ENCODE data around the gene RNASE13. TPM values are rescaled to one million over a fixed set of nuclear protein-coding genes. Genes with fewer than 3 reads are reported as not detected.

RNASE13 gene
- total and polyA plus RNA-seq, 2 experiments from 2014 or later, result not detected

- Histone ChIP-seq H2AFZ (no peak overlapping the region), H3F3A (ENCODE audit: insufficient read depth) (no peaks in the 10 kb centered on the region), H3K9ac (no peak overlapping the region), H4K20me1 (ENCODE audit: insufficient read depth) (no peaks in the 10 kb centered on the region), H3K79me2 (ENCODE audit: insufficient read depth) (no peaks in the 10 kb centered on the region), H3K27ac (no peak overlapping the region), H3K4me3 (no peak overlapping the region), H3K27me3 (replicated peaks; ENCODE audit: insufficient read depth) (no peaks in the 10 kb centered on the region; the same call in 1 of the 2 replicates), H3K9me2 (ENCODE audit: insufficient read depth) (no peaks in the 10 kb centered on the region), H3K4me1 (ENCODE audit: insufficient read depth) (no peaks in the 10 kb centered on the region), H3K4me2 (ENCODE audit: unreplicated experiment) (no peak overlapping the region), H3K9me3 (ENCODE audit: low read depth) (no peaks in the 10 kb centered on the region), H3K36me3 (ENCODE audit: low read depth) (no peaks in the 10 kb centered on the region)
- WGBS, 2 experiments (ENCODE audit: low coverage in 1 of 2, low lambda C conversion rate in 2 of 2, missing lambda C conversion rate in 2 of 2), result 63 to 64% methylated on average over 5 of the region's 5 CpGs
- no peak for TF ChIP-seq EZH2 (IDR thresholded peaks at IDR 0.05; ENCODE audit: insufficient read depth, poor library complexity, severe bottlenecking)
- no peak for TF ChIP-seq EZH2phosphoT487 (IDR thresholded peaks at IDR 0.05; ENCODE audit: insufficient read depth, low read depth)
- in situ Hi-C loops (cut with MboI), result no loop called here
- no peak for DNase-seq
Observed at GRCh38 chr14:21032326-21033132, 2.1 kb downstream of the RNASE13 start.

GRCh38 chr14:21030531-21030930, 4.1 kb downstream of the RNASE13 start:
- no peaks in the 10 kb centered on the region for H3K9me3 ChIP-seq (ENCODE audit: low read depth)
- H3K4me3 ChIP-seq, result no peak overlapping the region
- H2AFZ ChIP-seq, result no peak overlapping the region
- no peaks in the 10 kb centered on the region for H3K9me2 ChIP-seq (ENCODE audit: insufficient read depth)
- no peaks in the 10 kb centered on the region for H3K36me3 ChIP-seq (ENCODE audit: low read depth)
- H3K9ac ChIP-seq, result no peak overlapping the region
- no peaks in the 10 kb centered on the region for H3K79me2 ChIP-seq (ENCODE audit: insufficient read depth)
- no peak for TF ChIP-seq EZH2 (IDR thresholded peaks at IDR 0.05; ENCODE audit: insufficient read depth, poor library complexity, severe bottlenecking)
- no peak for TF ChIP-seq EZH2phosphoT487 (IDR thresholded peaks at IDR 0.05; ENCODE audit: insufficient read depth, low read depth)
- H4K20me1 ChIP-seq (ENCODE audit: insufficient read depth), result no peaks in the 10 kb centered on the region
- in situ Hi-C loops (cut with MboI), result no loop called here
- H3K27me3 ChIP-seq (replicated peaks; ENCODE audit: insufficient read depth), result peaks cover 4% of the 10 kb centered on the region; the same call in 1 of the 2 replicates
- no peak overlapping the region for H3K4me2 ChIP-seq (ENCODE audit: unreplicated experiment)
- H3K4me1 ChIP-seq (ENCODE audit: insufficient read depth), result no peaks in the 10 kb centered on the region
- H3F3A ChIP-seq (ENCODE audit: insufficient read depth), result no peaks in the 10 kb centered on the region
- no peak overlapping the region for H3K27ac ChIP-seq
- WGBS, 2 experiments (ENCODE audit: low coverage in 1 of 2, low lambda C conversion rate in 2 of 2, missing lambda C conversion rate in 2 of 2), result 68 to 69% methylated on average over 12 of the region's 12 CpGs
- DNase-seq, result no peak

- Histone ChIP-seq H3K9me3 (ENCODE audit: low read depth) (no peaks in the 10 kb centered on the region), H3K27me3 (replicated peaks; ENCODE audit: insufficient read depth) (peaks cover 4% of the 10 kb centered on the region; the same call in 1 of the 2 replicates), H3F3A (ENCODE audit: insufficient read depth) (no peaks in the 10 kb centered on the region), H2AFZ (no peak within 1 kb of the TSS), H3K36me3 (ENCODE audit: low read depth) (no peaks in the 10 kb centered on the region), H4K20me1 (ENCODE audit: insufficient read depth) (no peaks in the 10 kb centered on the region), H3K27ac (no peak within 1 kb of the TSS), H3K4me3 (no peak within 1 kb of the TSS), H3K9me2 (ENCODE audit: insufficient read depth) (no peaks in the 10 kb centered on the region), H3K4me2 (ENCODE audit: unreplicated experiment) (no peak within 1 kb of the TSS), H3K4me1 (ENCODE audit: insufficient read depth) (no peaks in the 10 kb centered on the region), H3K9ac (no peak within 1 kb of the TSS), H3K79me2 (ENCODE audit: insufficient read depth) (no peaks in the 10 kb centered on the region)
- TF ChIP-seq EZH2phosphoT487 (IDR thresholded peaks at IDR 0.05; ENCODE audit: insufficient read depth, low read depth) (no peak), EZH2 (IDR thresholded peaks at IDR 0.05; ENCODE audit: insufficient read depth, poor library complexity, severe bottlenecking) (no peak)
- no peak for DNase-seq
- WGBS, 2 experiments (ENCODE audit: low coverage in 1 of 2, low lambda C conversion rate in 2 of 2, missing lambda C conversion rate in 2 of 2), result 61 to 75% methylated on average over 5 of the region's 5 CpGs
- in situ Hi-C loops (cut with MboI), result no loop called here
Observed at GRCh38 chr14:21029917-21030316, 4.7 kb downstream of the RNASE13 start, which contains the start of gene TPPP2. Gene TPPP2, plus strand, starts transcription at chr14:21030217. Its CDS starts 365 bp downstream, at chr14:21030582.

- H2AFZ ChIP-seq, result no peak overlapping the region
- 76 to 77% methylated on average over 3 of the region's 3 CpGs for WGBS, 2 experiments (ENCODE audit: low coverage in 1 of 2, low lambda C conversion rate in 2 of 2, missing lambda C conversion rate in 2 of 2)
- in situ Hi-C loops (cut with MboI), result no loop called here
- no peaks in the 10 kb centered on the region for H3K36me3 ChIP-seq (ENCODE audit: low read depth)
- no peak for DNase-seq
- H3K4me3 ChIP-seq, result no peak overlapping the region
- peaks cover 32% of the 10 kb centered on the region for H3K27me3 ChIP-seq (replicated peaks; ENCODE audit: insufficient read depth)
- H3K9me2 ChIP-seq (ENCODE audit: insufficient read depth), result no peaks in the 10 kb centered on the region
- H3K79me2 ChIP-seq (ENCODE audit: insufficient read depth), result no peaks in the 10 kb centered on the region
- H3K9me3 ChIP-seq (ENCODE audit: low read depth), result no peaks in the 10 kb centered on the region
- no peaks in the 10 kb centered on the region for H3F3A ChIP-seq (ENCODE audit: insufficient read depth)
- H3K4me2 ChIP-seq (ENCODE audit: unreplicated experiment), result no peak overlapping the region
- H3K9ac ChIP-seq, result no peak overlapping the region
- no peaks in the 10 kb centered on the region for H4K20me1 ChIP-seq (ENCODE audit: insufficient read depth)
- no peak overlapping the region for H3K27ac ChIP-seq
- TF ChIP-seq EZH2 (IDR thresholded peaks at IDR 0.05; ENCODE audit: insufficient read depth, poor library complexity, severe bottlenecking) (no peak), EZH2phosphoT487 (IDR thresholded peaks at IDR 0.05; ENCODE audit: insufficient read depth, low read depth) (no peak)
- no peaks in the 10 kb centered on the region for H3K4me1 ChIP-seq (ENCODE audit: insufficient read depth)
Observed at GRCh38 chr14:21026988-21027315, 7.7 kb downstream of the RNASE13 start.

All from GM23248 (cell line).